ENCODE results near the gene PRPF38A. TPM values are rescaled to one million over a fixed set of nuclear protein-coding genes. Genes with fewer than 3 reads are reported as not detected.

The PRPF38A gene
- total RNA-seq, 1 donor from 2014 or later, result 9.9 TPM

DNA sequence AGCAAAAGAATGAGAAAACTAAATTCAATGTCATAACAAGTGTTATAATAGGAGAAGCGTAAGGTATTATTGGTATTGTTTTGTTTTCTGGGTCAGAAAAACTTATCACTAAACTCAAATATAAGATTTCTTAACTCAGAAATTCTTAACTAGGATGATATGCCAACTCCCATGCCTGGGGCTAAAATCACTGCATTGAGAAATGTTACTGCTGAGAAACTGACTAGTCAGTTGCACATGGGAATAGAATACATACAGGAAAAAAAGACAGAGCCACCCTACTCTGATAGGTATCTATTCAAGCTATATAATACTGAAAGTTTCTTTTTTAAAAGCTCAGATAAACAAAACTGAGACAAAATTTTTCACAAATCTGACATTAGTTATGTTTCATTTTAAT is 56.3 kb downstream of the PRPF38A start:
- no peak for DNase-seq (ENCODE audit: low read depth in 2 of 2)

DNA sequence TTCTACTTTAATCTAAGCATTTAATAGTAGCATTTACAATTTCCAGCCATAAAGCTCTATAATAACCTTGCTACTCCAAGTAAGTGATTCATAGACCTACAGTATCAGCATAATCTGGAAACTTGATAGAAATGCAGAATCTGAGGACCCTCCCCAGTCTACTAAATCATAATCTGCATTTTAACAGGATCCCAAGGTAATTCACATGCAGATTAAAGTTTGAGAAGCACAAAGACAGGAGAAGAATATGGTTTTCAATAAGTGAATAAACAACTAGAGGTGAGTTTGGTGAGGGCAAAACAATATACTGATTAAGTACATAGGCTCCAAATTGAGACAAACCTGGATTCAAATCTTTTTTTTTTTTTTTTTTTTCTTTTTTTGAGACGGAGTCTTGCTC is 57.4 kb downstream of the PRPF38A start:
- DNase-seq (ENCODE audit: low read depth in 2 of 2), result no peak

DNA sequence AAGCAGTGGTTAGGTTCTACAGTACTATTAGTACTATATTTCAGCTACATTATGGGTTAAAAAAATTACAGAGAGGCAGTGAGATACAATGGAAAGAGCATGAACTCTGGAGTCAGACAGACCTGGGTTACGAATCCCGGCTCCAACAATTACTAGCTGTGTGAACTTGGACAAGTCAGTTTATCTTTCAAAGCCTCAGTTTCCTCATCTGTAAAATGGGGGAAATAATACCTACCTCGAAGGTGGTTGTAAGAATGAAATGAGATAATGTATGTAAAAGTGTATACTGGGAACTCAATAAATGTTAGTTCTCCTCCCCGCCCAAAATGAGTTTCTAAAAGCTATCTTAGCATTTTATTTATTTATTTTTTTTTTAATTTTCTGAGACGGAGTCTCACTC is 59.5 kb downstream of the PRPF38A start:
- DNase-seq (ENCODE audit: low read depth in 2 of 2), result no peak

DNA sequence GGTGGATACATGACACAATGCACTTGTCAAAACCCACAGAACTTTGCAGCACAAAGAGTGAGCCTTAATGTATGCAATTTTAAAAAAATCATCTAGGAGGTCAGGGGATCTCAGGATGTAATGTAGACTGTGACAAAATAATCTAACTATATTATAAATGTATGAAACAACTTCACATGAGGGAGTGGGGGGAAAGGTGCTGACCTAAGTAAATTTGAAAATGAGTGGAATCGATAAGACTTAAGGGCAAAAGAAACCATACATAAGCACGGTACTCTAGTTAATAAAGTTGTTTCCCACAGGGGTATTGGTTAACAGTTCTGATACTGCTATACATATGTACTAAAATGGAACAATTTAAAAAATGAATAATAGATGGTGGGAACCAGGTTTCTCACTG is 64.7 kb downstream of the PRPF38A start:
- no peak for DNase-seq (ENCODE audit: low read depth in 2 of 2)

Other genes with a start within 250 kb of the PRPF38A start
- 14.4 and 23.8 TPM in 2 replicates for gene CC2D1B, start 38.4 kb upstream of the PRPF38A start, total RNA-seq
- 1.2 and 3.3 TPM in 2 replicates for gene ORC1, start 179 bp upstream of the PRPF38A start, total RNA-seq
- 11.6 and 15.9 TPM in 2 replicates for gene TUT4, start 148.5 kb downstream of the PRPF38A start, total RNA-seq
- 5.6 and 18.1 TPM in 2 replicates for gene GPX7, start 197.8 kb downstream of the PRPF38A start, total RNA-seq
- gene SHISAL2A, start 228.6 kb downstream of the PRPF38A start, total RNA-seq, result not detected in 2 replicates